HCT116 (cell line): ENCODE results near the gene GNG7.

Source experiments
- ATF3 ChIP-seq: IDR thresholded peaks from 2 replicates; pipeline ENCODE4 v1.6.1; 2012
- CEBPB ChIP-seq: IDR thresholded peaks from 2 replicates; pipeline ENCODE4 v1.6.1; 2012; ENCODE audit warnings: low read depth
- EZH2 ChIP-seq: fragments of 200-600 bp; sonication (generic); IDR thresholded peaks from 2 replicates; pipeline ENCODE4 v1.6.1; 2017; ENCODE audit warnings: antibody characterized with exemption, mixed run types
- EZH2phosphoT487 ChIP-seq: fragments of 200-600 bp; IDR thresholded peaks from 2 replicates; pipeline ENCODE4 v1.6.1; 2018; ENCODE audit warnings: antibody characterized with exemption, borderline replicate concordance
- FOSL1 ChIP-seq: IDR thresholded peaks from 2 replicates; pipeline ENCODE4 v1.6.1; 2012; ENCODE audit warnings: low read depth
- POLR2A ChIP-seq: IDR thresholded peaks from 2 replicates; pipeline ENCODE4 v1.7.0; 2011; ENCODE audit warnings: borderline replicate concordance; ENCODE audit not compliant: insufficient read depth, insufficient read length; ENCODE audit errors: extremely low read depth
- POLR2AphosphoS5 ChIP-seq: IDR thresholded peaks from 2 replicates; pipeline ENCODE4 v1.6.1; 2011; ENCODE audit warnings: mild to moderate bottlenecking, low read depth, low read length, moderate library complexity
- SIN3A ChIP-seq: IDR thresholded peaks from 2 replicates; pipeline ENCODE4 v1.6.1; 2012; ENCODE audit warnings: low read depth
- YY1 ChIP-seq: IDR thresholded peaks from 2 replicates; pipeline ENCODE4 v1.6.1; 2011; ENCODE audit warnings: low read length, low read depth, moderate library complexity, mild to moderate bottlenecking; ENCODE audit not compliant: insufficient replicate concordance; ENCODE audit errors: extremely low read depth
- TF ChIP-seq, protein P1 (sequence below), 3 experiments: fragments of 200-600 bp in 1 of 3; sonication (generic) in 1 of 3; IDR thresholded peaks in 2 of 3; conservative IDR thresholded peaks in 1 of 3; 2 replicates each; pipeline ENCODE4 v1.5.1; 2012 to 2017; ENCODE audit warnings: low read depth in 2 of 3, low read length in 2 of 3, antibody characterized with exemption in 1 of 3, borderline replicate concordance in 1 of 3, control low read depth in 1 of 3, mild to moderate bottlenecking in 1 of 3, mixed read lengths in 1 of 3, mixed run types in 1 of 3, moderate library complexity in 1 of 3; ENCODE audit not compliant: insufficient read depth in 1 of 3

DNA sequence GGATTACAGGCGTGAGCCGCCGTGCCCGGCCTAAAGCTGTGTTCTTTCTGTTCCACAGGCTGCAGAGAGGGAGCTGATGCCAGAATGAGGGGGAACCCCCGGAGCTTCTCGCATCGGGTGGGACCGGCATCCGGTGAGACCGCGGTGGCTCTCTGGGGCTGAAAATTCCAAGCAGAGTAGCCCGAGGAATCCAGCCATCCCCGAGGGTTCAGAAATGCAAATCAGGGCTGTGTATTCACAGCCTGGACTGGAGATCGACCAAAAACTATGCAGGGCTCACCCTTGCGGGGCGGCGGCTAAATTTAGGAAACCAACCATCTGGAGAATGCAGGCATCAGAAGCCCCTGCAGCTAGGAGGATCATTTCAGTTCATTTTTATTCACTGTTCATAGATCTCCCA lies 99.2 kb downstream of the GNG7 start:
- TF ChIP-seq, protein P1, sequence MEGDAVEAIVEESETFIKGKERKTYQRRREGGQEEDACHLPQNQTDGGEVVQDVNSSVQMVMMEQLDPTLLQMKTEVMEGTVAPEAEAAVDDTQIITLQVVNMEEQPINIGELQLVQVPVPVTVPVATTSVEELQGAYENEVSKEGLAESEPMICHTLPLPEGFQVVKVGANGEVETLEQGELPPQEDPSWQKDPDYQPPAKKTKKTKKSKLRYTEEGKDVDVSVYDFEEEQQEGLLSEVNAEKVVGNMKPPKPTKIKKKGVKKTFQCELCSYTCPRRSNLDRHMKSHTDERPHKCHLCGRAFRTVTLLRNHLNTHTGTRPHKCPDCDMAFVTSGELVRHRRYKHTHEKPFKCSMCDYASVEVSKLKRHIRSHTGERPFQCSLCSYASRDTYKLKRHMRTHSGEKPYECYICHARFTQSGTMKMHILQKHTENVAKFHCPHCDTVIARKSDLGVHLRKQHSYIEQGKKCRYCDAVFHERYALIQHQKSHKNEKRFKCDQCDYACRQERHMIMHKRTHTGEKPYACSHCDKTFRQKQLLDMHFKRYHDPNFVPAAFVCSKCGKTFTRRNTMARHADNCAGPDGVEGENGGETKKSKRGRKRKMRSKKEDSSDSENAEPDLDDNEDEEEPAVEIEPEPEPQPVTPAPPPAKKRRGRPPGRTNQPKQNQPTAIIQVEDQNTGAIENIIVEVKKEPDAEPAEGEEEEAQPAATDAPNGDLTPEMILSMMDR (IDR thresholded peaks at IDR 0.05 in 2 of 3, conservative IDR thresholded peaks at IDR 0.05 in 1 of 3; ENCODE audit: borderline replicate concordance in 1 of 3, insufficient read depth in 1 of 3, low read depth in 2 of 3, low read length in 2 of 3): no peak
- TF ChIP-seq EZH2phosphoT487 (no peak), ATF3 (no peak), POLR2A (no peak), FOSL1 (no peak), CEBPB (no peak), YY1 (no peak), POLR2AphosphoS5 (no peak), SIN3A (no peak), EZH2 (no peak)
